Endothelial cell of hepatic sinusoid (primary cell): ENCODE data around the gene VSX2.
"Not testable (repeated sequence)": the region's sequence is repeated elsewhere in the genome, so short reads cannot be mapped to it uniquely, and the experiment has no call there.

Source experiments
- in situ Hi-C: cut with HindIII; loops from 2 replicates; pipeline ENCODE4 v1.10.0; 2017; ENCODE audit warnings: low sequenced_read_pairs

Gene VSX2

DNA sequence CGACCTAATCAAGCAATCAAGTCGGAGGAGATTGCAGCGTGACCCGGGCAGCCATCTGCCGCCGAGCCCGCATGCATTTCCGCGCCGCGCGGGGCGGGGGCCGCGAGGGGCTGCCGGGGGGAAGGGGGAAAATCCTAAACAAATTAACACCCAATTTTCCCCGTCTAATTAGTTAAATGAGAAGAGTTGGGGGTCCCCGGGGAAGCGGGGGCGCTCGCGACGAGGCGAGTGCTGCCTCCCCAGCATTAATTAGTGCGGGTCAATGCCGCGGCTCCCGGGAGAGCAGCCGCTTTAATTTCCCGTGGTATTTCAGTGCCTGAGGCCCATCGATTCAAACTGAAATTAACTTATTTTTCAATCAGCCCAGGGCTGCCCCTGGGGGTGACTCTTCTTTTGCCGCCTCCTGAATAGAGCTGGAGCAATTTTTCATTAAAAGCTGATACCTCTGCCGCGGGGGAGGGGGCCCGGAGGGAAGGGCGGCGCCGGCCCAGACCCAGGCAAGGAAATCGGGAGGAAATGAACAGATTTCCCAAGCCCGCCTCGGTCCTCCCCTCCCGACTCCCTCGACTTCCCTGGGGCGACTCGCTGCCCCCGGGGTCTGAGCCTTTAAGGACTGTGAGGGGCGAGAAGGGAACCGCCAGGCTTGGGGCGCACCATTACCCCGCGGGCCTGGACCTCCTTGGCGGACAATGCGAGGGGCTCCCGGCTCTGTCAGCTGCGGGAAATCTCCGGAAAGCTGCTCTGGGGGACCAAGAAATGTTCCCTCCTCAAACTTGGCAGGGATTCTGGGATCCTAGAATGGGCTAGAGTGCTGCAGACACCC is 18.9 kb downstream of the VSX2 start:
- in situ Hi-C loops, result no loop called here

- in situ Hi-C loops, result no loop called here
Observed at GRCh38 chr14:74258764-74259035, 19.5 kb downstream of the VSX2 start.

DNA sequence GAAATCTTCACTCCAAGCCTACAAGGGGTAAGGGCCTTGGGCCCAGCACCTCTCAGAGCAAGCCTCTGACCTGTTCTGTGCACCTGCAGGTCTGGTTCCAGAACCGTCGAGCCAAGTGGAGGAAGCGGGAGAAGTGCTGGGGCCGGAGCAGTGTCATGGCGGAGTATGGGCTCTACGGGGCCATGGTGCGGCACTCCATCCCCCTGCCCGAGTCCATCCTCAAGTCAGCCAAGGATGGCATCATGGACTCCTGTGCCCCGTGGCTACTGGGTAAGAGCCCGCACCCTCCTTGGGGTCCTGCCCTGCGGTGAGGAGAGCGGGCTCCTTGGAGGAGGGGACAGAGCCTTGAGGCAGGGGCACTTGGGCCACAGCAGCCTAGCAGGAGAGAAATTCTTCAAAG is 20.3 kb downstream of the VSX2 start:
- in situ Hi-C loops, result no loop called here

GRCh38 chr14:74260525-74261233 is 21.4 kb downstream of the VSX2 start:
- in situ Hi-C loops, result no loop called here

DNA sequence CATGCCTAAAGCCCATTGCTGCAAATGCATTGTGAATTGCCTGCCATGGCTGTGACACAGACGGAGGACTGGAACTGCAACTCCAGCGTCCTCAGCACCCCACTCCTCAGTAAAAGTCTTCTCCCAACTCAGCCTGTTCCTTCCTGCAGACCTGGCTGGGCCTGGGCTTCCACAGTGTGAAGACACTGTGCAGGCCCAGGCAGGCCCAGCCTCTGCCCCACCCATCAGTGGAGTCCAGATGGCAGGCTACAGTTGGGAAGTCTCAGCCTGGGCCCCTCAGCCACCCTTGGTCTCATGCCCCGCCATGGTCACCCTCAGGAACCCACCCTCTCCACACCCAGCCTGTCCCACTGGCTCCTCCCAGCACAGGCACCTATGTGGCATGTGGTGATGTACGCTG is 22.0 kb downstream of the VSX2 start:
- in situ Hi-C loops, result no loop called here

DNA sequence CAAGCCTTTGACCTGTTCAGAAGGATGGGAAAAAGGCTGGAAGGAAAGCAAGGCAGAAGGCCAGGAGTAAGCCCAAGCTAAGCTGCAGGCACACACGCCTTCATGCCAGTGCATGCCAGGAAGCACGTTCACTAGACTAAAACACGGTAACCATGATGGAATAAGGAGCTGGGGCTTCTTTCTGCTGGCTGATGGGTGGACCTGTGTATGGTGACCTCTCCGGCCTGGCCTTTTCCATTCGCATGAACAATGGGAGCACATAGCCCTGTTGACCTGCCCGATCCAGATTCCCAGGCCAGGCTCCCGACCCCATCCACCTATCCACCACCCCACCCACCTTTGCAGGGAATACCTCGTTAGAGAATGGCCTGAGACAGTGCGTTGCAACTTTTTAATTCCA is 22.8 kb downstream of the VSX2 start:
- in situ Hi-C loops, result no loop called here

- in situ Hi-C loops, result no loop called here
Observed at GRCh38 chr14:74263181-74263580, 23.9 kb downstream of the VSX2 start.

DNA sequence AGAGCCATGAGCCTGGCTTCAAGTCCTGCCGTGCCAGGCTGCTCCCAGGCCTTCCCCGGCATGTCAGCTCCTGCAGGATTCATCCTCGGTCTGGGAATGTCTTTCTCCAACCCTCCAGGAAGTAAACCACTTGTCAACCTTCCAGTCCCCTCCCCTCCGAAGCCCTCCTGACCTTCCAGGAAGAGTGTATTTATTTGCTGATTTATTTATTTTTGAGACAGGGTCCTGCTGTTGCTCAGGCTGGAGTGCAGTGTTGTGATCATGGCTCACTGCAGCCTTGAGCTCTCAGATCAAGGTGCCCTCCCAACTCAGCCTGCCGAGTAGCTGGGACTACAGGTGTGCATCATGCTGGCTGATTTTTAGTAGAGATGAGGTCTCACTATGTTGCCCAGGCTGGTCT is 24.7 kb downstream of the VSX2 start:
- in situ Hi-C loops, result no loop called here

- in situ Hi-C loops, result no loop called here
Observed at GRCh38 chr14:74265301-74265965, 26.2 kb downstream of the VSX2 start.

DNA sequence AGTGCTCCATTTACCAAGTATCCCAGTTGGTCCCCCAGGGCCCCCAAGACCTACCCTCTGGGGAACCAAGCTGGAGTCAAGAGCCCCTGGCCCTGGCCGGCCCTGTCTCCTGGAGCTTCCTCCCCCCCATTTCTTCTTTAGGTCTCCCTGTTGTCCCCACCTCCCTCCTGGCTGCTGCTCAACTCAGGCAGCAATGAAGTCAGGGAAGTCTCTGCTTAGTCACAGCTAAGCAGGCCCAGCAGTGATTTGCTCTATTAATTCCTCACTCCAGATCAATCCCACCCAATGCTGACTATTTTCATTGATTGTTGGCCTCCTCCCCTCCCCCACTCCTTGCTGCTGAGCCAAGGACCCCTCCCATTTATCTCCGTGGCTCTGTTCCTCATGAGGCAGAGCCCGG is 28.3 kb downstream of the VSX2 start:
- in situ Hi-C loops, result no loop called here

DNA sequence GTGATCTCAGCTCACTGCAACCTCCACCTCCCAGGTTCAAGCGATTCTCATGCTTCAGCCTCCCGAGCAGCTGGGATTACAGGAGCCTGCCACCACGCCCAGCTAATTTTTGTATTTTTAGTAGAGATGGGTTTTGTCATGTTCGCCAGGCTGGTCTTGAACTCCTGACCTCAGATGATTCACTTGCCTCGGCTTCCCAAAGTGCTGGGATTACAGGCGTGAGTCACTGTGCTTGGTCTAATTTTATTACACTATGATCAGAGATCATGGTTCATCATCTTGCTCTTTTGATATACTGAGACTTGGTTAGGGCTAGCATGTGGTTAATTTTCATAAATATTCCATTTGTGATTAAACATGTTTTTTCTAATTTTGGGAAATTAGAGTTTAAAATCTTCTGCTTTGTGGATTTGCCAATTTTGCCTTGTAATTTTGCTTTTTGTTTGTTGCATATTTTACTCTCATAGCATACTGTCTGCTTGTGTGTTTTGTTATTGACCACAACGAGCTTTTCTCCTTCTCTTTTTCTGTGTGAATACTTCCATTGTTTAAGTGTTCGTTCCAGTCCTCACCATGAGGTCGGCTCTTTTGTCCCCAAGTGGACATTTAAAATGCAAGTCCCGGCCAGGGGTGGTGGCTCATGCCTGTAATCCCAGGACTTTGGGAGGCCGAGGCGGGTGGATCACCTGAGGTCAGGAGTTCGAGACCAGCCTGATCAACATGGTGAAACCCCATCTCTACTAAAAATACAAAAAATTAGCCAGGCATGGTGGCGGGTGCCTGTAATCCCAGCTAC is 31.3 kb downstream of the VSX2 start:
- in situ Hi-C loops, result not testable (repeated sequence)

DNA sequence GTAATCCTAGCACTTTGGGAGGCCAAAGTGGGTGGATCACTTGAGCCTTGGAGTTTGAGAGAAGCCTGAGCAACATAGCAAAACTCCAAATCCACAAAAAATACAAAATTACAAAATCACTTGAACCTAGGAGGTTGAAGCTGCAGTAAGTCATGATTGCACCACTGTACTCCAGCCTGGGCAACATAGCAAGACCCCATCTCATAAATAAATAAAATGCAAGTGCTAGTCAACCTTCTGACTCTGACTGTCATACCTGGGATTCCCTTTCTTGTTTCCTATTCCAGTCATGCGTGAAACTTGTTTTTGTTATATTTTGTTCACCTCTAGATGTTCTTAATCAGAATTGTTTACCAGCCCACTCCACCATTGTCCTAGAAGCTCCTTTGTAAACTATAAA is 32.1 kb downstream of the VSX2 start:
- in situ Hi-C loops, result no loop called here

- in situ Hi-C loops, result no loop called here
Observed at GRCh38 chr14:74275241-74275841, 36.1 kb downstream of the VSX2 start.

DNA sequence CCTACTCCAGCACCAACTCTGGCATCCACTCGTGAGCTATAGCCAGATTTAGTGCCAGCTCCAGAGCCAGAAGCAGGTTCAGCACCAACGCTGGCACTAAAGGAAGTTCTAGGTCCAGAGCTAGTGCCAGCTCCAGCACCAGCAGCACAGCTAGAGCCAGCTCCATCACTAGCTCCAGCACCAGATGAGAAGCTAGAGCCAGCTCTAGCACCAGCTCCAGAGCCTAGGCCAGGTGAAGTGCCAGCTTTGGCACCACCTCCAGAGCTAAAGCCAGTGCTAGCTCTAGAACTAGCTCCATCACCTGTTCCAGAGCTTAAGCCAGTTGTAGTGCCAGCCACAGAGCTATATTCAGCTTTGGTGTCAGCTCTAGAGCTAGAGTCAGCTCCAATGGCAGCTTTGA is 38.8 kb downstream of the VSX2 start:
- in situ Hi-C loops, result no loop called here

GRCh38 chr14:74281069-74281468 is 41.8 kb downstream of the VSX2 start:
- in situ Hi-C loops, result no loop called here

- in situ Hi-C loops, result no loop called here
Observed at GRCh38 chr14:74286736-74287135, 47.5 kb downstream of the VSX2 start.

DNA sequence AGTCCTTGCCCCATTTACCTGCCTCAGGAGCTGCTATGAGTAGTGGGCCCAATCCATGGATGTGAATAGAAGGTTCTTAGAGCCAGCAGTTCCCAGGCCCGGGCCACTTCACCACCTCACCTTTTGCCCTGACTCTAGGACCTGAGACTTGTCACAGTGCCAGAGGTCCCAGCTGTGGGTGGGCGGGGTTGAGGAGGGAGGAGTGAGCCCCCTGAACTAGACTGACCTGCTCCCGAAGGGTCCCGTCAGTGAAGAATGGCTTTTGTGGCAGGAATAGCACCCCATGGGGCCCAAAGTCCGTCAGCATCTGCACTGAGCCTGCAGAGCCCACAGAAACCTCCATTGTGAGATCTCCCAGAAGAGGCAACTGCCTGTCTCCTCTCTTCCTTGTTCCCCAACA is 50.6 kb downstream of the VSX2 start:
- in situ Hi-C loops, result loop anchor here (5.0 kb wide), 1 partner anchor 38 kb away; no protein-coding TSS in a partner anchor

DNA sequence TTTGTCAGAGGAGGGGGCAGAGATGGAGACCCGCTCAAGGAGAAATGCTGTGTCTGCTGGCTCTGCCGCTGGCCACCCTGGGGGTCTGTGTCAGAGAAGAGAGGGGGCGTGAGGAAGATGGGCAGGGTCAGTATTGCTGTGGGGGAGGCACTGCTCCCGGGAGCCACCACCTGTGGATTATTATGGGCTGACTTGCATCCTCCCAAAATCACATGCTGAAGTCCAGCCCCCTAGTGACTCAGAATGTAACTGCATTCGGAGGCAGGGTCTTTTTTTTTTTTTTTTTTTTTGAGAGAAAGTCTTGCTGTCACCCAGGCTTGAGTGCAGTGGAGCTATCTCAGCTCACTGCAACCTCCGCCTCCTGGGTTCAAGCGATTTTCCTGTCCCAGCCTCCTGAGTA is 51.2 kb downstream of the VSX2 start:
- in situ Hi-C loops, result loop anchor here (5.0 kb wide), 1 partner anchor 38 kb away; no protein-coding TSS in a partner anchor

DNA sequence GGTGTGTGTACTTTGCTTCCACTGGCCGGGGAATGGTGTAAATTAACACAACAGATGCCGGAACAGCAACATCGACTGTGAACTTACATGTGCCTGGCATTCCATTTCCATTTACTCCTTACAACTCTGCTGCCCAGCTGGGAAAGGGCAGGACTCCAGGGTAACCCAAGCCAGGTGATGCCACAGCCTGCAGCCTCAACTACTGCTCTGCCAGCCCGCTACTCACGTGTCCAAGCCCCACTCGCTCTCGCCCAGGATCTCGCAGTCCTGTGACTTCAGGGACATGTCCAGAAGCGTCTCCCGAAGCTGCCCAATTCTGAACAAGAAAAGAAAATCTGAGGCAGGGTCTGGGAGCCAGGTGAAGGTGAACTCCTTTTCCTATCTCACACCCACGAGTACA is 52.8 kb downstream of the VSX2 start:
- in situ Hi-C loops, result loop anchor here (5.0 kb wide), 1 partner anchor 40 kb away; no protein-coding TSS in a partner anchor

DNA sequence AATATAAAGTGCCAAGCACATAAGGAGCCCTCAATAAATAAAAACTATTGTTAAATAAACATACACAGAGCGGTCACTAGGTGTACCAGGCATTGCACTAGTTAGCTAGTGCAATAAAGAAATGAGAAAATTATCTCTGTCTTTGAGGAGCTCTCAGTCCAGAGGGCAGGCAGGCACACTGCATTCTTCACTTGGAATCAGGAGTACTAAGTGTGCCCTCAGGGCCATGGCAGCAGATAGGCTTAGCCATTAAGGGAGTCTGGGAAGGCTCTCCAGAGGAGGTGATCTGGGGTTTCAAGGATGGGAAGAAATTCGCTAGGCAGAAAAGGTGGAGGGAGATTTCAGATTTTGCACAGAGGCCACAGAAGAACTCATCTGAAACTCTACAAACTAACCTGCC is 54.4 kb downstream of the VSX2 start:
- in situ Hi-C loops, result loop anchor here (5.0 kb wide), 1 partner anchor 41 kb away; no protein-coding TSS in a partner anchor

GRCh38 chr14:74296037-74296467 is 56.8 kb downstream of the VSX2 start:
- in situ Hi-C loops, result loop anchor here (5.0 kb wide), 1 partner anchor 56 kb away; no protein-coding TSS in a partner anchor
